Suppressor macrophage treated with lipopolysaccharide for 1 hour (primary cell): ENCODE measurements around the gene PPP2R3B.
"Not testable (repeated sequence)": the region's sequence is repeated elsewhere in the genome, so short reads cannot be mapped to it uniquely, and the experiment has no call there.

ENCODE experiments used
- DNase-seq, 3 donors: peaks; one replicate each; pipeline ENCODE4 v3.0.0-alpha.2; 2020 to 2022

Gene PPP2R3B

GRCh38 chrX:351736-352135, 35.0 kb downstream of the PPP2R3B start:
- DNase-seq = no peak

DNA sequence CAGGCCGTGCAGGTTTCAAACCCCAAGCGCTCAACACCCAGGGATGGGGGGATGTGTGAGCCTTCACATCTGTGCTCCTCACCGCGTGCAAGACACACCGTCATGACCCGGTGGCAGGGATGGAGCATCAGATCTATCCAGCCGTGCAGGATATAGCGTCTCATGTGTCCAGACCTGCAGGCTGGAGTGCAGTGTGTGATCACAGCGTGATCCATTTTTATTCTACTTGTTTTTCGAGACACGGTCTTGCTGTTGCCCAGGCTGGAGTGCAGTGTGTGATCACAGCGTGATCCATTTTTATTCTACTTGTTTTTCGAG, 35.4 kb downstream of the PPP2R3B start:
- not testable (repeated sequence) for DNase-seq

GRCh38 chrX:350534-351323, 36.0 kb downstream of the PPP2R3B start:
- no peak for DNase-seq

DNA sequence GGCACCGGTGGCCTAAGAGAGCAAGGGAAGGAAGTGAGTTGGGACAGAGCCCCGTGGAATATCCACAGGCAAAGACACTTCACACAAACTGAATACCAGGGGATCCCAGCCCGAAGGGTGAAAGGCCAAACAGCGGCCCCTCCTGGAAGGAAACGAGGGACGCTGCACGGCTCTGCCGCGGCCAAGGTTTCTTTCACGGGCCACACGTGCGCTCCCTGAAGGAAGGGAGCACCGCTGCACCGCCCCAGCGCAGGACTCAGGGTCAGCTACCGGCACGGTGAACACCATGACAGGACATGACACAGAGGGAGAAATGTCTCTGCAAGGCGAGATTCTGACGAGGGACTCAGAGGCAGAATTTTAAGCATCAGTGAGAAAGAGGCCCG, 36.6 kb downstream of the PPP2R3B start:
- DNase-seq = no peak

DNA sequence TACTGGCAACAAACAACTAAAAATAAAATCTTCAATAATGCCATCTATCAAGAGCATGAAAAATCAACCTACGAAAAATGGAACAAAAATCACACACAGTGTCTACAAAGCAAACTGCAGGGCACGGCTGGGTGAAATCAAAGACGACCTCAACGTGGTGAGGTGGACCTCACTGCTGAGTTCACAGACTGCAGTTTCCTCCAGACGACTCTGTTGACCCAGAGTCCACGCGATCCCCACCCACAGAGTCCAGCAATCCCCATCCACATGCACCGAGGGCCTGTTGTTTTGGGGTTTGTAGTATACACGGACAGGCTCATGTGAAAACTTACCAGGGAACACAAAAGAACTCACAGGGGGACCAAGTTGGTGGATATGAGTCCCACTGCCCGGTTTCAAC, 37.0 kb downstream of the PPP2R3B start:
- DNase-seq = no peak

DNA sequence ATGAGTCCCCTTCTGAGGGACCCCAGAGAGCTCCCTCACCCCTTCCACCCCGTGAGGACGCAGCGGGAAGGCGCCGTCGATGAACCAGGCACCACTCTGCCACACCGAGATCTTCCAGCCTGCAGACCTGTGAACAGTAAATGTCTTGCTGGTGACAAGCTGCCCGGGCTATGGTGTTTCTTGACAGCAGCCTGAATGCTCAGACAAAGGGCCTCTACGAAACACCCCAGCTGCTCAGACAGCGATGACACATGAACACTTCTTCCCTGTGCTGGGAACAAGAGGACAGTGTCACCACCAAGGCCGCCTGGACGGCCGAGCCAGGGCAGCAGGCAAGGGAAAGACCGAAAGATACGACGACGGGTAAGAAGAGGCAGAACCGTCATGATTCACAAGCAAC, 37.5 kb downstream of the PPP2R3B start:
- DNase-seq = no peak

- no peak for DNase-seq
Observed at GRCh38 chrX:348461-349117, 38.1 kb downstream of the PPP2R3B start.

GRCh38 chrX:347351-348117, 39.2 kb downstream of the PPP2R3B start:
- no peak for DNase-seq

DNA sequence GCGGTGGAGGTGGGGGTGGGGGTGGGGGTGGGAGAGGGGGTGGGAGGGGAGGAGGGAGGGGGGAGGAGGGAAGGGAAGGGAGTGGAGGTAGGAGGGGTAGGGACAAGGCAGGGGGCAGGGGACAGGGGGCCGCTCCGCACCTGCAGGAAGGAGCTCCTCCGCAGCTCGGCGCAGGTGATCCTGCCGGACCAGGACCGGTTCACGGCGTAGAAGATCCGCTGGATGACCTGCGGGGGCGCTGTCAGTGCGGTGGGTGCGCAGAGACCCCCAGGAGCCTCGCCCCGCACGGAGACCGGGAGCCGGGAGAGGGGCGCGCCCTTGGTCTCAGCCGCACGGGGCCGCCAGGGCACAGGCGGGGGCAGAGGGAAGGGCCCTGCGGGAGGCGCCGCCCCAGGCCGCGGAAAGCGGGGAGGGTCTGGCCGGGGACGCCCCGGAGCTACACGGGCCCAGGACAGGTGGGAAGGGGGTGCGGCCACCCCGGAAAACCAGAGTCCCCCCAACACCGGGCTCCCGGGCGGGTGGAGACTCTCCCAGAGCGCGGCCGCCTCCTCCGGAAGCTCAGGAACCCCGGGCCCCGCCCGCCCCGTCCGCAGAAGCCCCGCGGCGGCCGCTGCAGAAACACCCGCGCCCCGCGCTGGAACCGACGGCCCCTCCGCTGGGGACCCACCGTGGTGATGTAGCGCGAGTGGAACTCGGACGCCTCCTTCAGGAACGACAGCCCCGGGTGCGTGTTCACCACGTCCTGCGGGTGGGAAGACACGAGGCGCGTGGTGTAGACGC, 40.5 kb downstream of the PPP2R3B start:
- DNase-seq = no peak

DNA sequence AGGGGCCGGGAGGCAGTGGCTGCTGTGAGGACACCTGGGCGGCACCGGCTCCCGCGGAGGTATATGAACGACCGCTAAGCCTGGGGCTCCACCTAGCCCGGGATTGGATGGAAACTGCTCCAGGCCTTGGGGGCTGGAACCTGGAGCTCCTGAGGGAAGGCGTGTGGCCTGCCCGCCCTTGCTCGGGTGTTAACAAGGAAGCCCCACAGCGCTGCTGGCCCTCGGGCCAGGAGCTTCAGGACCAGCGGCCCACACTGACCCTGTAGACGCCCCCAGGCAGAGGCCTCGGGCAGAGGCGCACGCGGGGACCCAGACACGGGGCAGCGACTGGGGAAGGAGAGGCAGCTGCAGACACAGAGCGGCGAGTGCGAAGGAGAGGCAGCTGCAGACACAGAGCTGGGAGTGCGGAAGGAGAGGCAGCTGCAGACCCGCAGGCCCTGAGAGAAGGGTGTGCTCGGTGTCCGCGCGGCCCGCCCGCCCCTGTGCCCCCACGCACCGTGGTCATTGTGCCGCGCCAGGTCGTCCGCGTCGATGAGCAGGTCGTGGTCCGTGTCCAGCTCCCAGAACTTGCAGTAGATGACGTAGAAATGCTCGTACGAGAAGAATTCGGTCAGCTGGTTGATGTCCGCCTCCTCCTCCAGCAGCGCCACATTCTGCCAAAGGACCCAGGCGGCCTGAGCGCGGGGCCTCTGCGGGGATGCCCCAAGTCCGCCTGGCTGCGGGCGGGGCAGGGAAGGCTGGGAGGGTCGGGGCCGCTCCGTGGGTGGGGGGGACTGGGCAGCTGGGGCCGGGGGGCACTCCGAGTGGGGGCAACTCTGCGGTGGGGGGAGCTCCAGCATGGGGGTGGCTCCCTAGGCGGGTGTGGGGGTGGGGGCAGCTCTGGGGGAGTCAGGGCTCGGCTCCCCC, 41.4 kb downstream of the PPP2R3B start:
- no peak for DNase-seq

GRCh38 chrX:344371-344901, 42.3 kb downstream of the PPP2R3B start:
- no peak for DNase-seq

GRCh38 chrX:341541-342101, 45.1 kb downstream of the PPP2R3B start:
- no peak for DNase-seq

DNA sequence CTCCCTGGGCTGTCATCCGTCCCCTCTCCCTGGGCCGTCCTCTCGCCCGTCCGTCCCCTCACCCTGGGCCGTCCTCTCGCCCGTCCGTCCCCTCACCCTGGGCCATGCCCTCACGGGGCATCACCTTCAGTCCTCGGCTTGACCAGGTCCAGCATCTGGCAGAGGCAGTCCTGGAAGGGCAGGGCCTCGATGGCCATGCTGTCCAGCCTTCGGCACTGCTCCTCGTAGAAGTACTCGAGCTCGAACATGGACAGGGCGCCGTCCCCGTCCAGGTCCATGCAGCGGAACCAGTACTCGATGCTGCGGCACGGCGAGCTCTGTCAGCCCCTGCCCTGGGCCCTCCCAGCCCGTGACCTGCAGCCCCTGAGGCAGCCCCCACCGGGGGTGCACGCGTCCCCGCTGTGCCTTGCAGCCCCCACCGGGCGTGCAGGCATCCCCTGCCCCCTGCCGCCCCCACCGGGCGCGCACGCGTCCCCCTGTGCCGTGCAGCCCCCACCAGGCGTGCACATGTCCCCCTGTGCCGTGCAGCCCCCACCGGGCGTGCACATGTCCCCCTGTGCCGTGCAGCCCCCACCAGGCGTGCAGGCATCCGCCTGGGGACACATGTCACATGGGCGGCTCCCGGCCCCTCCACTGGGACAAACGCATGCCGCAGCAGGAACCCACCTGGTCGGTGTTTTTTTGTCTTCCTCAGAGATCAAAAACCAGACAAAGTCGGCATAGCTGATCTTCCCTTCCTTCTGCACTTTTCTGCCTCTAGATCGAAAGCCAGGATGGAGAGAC, 45.9 kb downstream of the PPP2R3B start:
- no peak for DNase-seq

GRCh38 chrX:340121-340520, 46.6 kb downstream of the PPP2R3B start:
- DNase-seq = no peak

- DNase-seq = no peak
Observed at GRCh38 chrX:338836-339400, 47.8 kb downstream of the PPP2R3B start.

DNA sequence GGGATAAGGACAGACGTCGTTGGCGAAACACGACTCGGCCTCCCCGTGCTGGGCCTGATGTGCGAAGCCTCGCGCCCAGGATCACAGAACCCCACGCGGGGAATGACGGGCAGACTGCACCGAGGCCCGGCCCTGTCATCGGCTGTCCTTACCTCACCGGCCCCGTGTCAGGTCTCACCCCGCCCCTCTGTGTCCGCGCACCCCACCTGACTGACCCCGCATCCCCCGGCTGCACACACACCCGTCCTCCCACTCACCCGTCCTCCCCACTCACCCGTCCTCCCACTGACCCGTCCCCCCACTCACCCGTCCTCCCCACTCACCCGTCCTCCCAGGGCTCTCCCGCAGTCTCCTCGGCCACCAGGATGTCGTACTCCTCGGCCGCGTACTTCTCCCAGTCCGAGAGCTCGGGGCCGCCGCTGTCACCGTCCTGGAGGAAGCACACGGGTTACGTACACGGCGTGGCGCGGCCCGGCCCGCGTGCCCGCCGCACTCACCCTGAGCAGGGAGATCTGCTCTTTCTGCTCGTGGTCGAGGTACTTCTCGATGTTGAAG, 48.3 kb downstream of the PPP2R3B start:
- no peak for DNase-seq

DNA sequence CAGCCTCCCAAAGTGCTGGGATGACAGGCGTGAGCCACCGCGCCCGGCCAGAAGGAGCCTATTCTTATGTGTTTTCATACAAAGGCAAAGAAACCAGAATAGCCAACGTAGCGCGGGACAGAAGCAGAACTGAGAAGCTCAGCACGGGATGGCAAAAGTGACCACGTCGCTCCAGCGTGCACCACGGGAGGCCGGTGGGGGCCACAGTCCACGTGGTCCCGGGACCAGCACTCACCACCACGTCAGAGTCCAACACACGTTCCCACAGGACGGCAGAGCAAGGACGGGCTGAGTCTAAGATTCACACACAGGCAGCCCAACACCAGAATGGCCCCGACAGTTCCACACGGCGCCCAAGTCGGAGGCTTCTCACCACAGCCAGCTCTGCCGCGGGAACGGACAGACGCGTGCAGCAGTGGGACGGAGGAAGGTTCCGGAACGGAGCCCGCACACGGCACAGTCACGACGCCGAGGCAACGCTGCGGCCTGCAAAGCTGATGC, 49.3 kb downstream of the PPP2R3B start:
- DNase-seq = no peak

DNA sequence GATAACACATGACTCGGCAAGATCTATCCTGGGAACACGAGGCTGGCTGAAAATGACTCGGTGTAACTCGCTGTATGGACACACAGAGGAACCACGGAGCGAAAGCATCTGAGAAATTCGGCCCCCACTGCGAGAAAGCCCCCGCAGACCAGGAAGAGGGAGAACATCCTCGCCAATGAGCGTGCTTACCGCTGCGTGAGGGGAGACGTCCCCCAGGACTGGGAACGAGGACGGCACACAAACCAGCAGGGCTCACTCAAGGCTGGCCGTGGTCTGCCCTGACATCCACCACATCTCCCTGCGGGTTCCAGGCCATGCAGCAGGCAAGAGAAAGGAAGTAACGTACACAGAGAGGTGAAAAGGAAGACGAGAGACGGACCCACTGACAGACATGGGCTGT, 50.5 kb downstream of the PPP2R3B start:
- no peak for DNase-seq

DNA sequence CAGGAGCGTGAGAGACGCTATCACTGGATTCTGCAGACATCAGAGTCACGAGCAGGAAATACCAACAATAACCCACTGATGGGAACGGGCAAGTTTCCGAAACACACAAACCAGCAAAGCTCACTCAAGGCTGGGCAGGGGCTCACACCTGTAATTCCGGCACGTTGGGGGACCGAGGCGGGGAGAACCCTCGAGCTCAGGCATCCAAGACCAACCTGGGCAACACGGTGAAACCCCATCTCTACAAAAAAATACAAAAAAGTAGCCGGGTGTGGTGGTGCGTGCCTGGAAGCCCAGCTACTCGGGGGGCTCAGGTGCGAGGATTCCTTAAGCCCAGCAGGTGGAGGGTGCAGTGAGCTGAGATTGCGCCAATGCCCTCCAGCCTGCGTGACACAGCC, 51.0 kb downstream of the PPP2R3B start:
- DNase-seq = no peak
